ENCODE measurements around the gene TSTD1.
"Not testable (repeated sequence)": the region's sequence is repeated elsewhere in the genome, so short reads cannot be mapped to it uniquely, and the experiment has no call there.

TSTD1 gene

GRCh38 chr1:161037661-161038522 is 872 bp downstream of the TSTD1 start:
- DNase-seq (ENCODE audit: low read depth in 2 of 2): no peak

GRCh38 chr1:161033751-161034150 is 5.0 kb downstream of the TSTD1 start:
- no peak for DNase-seq (ENCODE audit: low read depth in 2 of 2)

- no peak for DNase-seq (ENCODE audit: low read depth in 2 of 2)
Observed at GRCh38 chr1:161032409-161032808, 6.4 kb downstream of the TSTD1 start.

- DNase-seq (ENCODE audit: low read depth in 2 of 2): no peak
Observed at GRCh38 chr1:161031874-161032273, 6.9 kb downstream of the TSTD1 start.

- DNase-seq (ENCODE audit: low read depth in 2 of 2): not testable (repeated sequence)
Observed at GRCh38 chr1:161029466-161029865, 9.3 kb downstream of the TSTD1 start.

- DNase-seq (ENCODE audit: low read depth in 2 of 2): not testable (repeated sequence)
Observed at GRCh38 chr1:161026954-161027353, 11.8 kb downstream of the TSTD1 start.

GRCh38 chr1:161022432-161022831 is 16.3 kb downstream of the TSTD1 start:
- not testable (repeated sequence) for DNase-seq (ENCODE audit: low read depth in 2 of 2)

GRCh38 chr1:161021970-161022353 is 16.8 kb downstream of the TSTD1 start:
- no peak for DNase-seq (ENCODE audit: low read depth in 2 of 2)

- no peak for DNase-seq (ENCODE audit: low read depth in 2 of 2)
Observed at GRCh38 chr1:161021165-161021969, 17.4 kb downstream of the TSTD1 start.

GRCh38 chr1:161020509-161021164 is 18.1 kb downstream of the TSTD1 start, which contains the start of gene F11R:
Gene F11R (minus strand): TSS chr1:161021152. CDS start chr1:161021073, 79 bp downstream.
- DNase-seq (ENCODE audit: low read depth in 2 of 2): no peak

- DNase-seq (ENCODE audit: low read depth in 2 of 2): no peak
Observed at GRCh38 chr1:161019751-161020495, 18.8 kb downstream of the TSTD1 start.

GRCh38 chr1:161019111-161019660 is 19.6 kb downstream of the TSTD1 start:
- not testable (repeated sequence) for DNase-seq (ENCODE audit: low read depth in 2 of 2)

GRCh38 chr1:161018631-161018930 is 20.2 kb downstream of the TSTD1 start:
- DNase-seq (ENCODE audit: low read depth in 2 of 2): no peak

- no peak for DNase-seq (ENCODE audit: low read depth in 2 of 2)
Observed at GRCh38 chr1:161017756-161018630, 20.8 kb downstream of the TSTD1 start.

GRCh38 chr1:161017181-161017580 is 21.6 kb downstream of the TSTD1 start:
- not testable (repeated sequence) for DNase-seq (ENCODE audit: low read depth in 2 of 2)

- not testable (repeated sequence) for DNase-seq (ENCODE audit: low read depth in 2 of 2)
Observed at GRCh38 chr1:161016683-161017082, 22.1 kb downstream of the TSTD1 start.

- DNase-seq (ENCODE audit: low read depth in 2 of 2): no peak
Observed at GRCh38 chr1:161013488-161014230, 25.1 kb downstream of the TSTD1 start.

- no peak for DNase-seq (ENCODE audit: low read depth in 2 of 2)
Observed at GRCh38 chr1:161013131-161013487, 25.7 kb downstream of the TSTD1 start.

GRCh38 chr1:161012420-161012819 is 26.3 kb downstream of the TSTD1 start:
- no peak for DNase-seq (ENCODE audit: low read depth in 2 of 2)
